IPS-18a (cell line): Measurements from ENCODE around the gene PLD5.
"Not testable (repeated sequence)": the region's sequence is repeated elsewhere in the genome, so short reads cannot be mapped to it uniquely, and the experiment has no call there.

Experiments used
- H3K27ac ChIP-seq: one replicate; pipeline ENCODE4 v1.5.1; 2013; ENCODE audit warnings: low read length
- H3K27me3 ChIP-seq: one replicate; pipeline ENCODE4 v1.6.1; 2013; ENCODE audit warnings: mild to moderate bottlenecking, low read length; ENCODE audit not compliant: control insufficient read depth, insufficient read depth
- H3K36me3 ChIP-seq: one replicate; pipeline ENCODE4 v1.6.1; 2013; ENCODE audit warnings: low read depth, low read length; ENCODE audit not compliant: control insufficient read depth
- H3K4me1 ChIP-seq: one replicate; pipeline ENCODE4 v1.6.1; 2013; ENCODE audit warnings: low read depth, low read length; ENCODE audit not compliant: control insufficient read depth
- H3K4me3 ChIP-seq: one replicate; pipeline ENCODE4 v1.5.1; 2013; ENCODE audit warnings: low read length
- H3K9ac ChIP-seq: one replicate; pipeline ENCODE4 v1.6.1; 2013; ENCODE audit warnings: mild to moderate bottlenecking, low read length, moderate library complexity
- H3K9me3 ChIP-seq: one replicate; pipeline ENCODE4 v1.6.1; 2013; ENCODE audit warnings: low read depth, low read length; ENCODE audit not compliant: control insufficient read depth

The PLD5 gene

DNA sequence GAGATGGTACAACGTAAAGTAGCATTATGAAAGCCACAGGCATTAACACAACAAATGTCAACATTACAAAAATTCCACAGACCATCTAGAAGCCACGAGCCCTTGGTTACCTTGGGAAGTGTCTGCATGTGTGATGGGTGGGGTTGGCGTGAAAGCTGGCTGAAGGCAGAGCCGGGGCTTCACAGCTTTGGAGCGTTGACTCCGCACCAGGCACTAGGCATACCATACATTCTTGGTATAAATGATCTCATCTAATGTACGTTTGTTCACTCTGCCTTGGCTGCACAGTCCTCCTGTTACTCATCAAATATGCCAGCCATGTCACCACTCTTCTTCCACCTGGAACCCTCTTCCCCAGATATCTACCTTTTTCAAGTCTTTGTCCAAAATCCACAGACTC lies 202.5 kb downstream of the PLD5 start:
- H3K36me3 ChIP-seq, H3K27ac ChIP-seq, H3K9me3 ChIP-seq, H3K9ac ChIP-seq, H3K4me3 ChIP-seq, H3K4me1 ChIP-seq, H3K27me3 ChIP-seq: not testable (repeated sequence)

DNA sequence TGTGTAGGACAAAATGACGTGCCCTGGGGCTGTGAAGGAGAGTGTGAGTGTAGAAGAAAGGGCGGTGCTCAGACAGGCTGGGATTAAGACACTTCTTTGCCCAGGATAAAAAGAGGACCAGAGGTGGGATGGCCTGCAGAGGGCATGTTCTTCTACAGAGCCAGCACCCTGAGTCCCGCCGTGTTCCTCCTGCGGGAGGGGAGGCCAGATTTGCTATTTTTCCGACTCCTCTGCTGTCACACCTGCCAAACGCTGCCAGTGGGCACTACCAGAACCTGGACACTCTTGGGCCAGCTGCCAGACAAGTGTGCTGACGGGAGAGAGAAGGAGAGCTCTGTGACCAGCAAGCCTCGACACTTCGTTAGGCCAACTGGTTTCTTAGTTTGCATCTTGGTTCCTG lies 206.4 kb downstream of the PLD5 start:
- Histone ChIP-seq H3K4me3 (no peak overlapping the region), H3K27me3 (no peaks in the 10 kb centered on the region), H3K36me3 (no peaks in the 10 kb centered on the region), H3K9me3 (no peaks in the 10 kb centered on the region), H3K4me1 (no peaks in the 10 kb centered on the region), H3K27ac (no peak overlapping the region), H3K9ac (no peak overlapping the region)

DNA sequence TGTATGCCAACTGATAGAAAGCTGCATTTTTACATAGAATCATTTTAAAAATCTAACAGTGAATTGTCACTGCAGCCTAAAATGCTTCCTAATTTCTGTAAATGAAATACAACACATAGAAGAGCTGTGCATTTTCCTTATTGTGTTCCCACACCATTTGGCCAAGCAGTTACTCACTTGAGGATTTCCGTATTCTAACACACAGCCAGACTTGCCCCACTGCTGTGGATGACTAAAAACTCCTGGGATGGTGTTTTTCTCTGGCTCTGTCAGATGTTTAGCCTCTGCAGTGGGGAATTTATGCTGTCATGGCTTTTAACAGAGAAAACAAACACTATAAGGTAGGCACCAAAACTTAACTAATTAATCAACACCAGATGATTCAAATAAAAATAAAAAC lies 209.6 kb downstream of the PLD5 start:
- H3K9ac ChIP-seq, H3K27me3 ChIP-seq, H3K27ac ChIP-seq, H3K9me3 ChIP-seq, H3K4me1 ChIP-seq, H3K36me3 ChIP-seq, H3K4me3 ChIP-seq: not testable (repeated sequence)

DNA sequence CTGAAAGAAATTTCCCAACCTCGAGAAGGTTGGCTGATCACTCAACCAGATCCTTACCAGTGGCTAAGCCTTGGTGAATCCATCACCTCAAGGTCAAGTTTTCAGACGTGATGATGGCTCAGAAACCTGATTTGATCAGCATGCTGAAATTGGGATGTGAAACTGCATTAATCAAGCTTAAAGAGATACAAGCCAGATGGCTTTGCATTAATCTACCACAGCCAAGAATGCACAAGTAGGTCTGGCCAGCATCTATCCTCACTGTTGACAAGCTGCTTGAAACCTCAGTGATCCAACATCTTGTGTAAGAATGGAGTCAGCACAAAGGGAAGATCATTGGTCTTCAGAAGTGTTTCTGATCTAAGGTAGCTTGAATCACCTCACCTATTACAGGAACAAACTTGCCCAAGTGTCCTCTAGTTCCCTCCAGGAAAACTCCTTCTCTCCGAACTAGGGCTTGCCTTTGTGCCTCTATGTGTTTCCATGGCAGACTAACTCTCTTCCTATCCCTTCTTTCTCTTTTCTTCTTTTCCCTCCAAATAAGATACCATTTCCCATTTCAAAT lies 210.3 kb downstream of the PLD5 start:
- not testable (repeated sequence) for H3K9ac ChIP-seq, H3K27ac ChIP-seq, H3K27me3 ChIP-seq, H3K36me3 ChIP-seq, H3K9me3 ChIP-seq, H3K4me3 ChIP-seq, H3K4me1 ChIP-seq

DNA sequence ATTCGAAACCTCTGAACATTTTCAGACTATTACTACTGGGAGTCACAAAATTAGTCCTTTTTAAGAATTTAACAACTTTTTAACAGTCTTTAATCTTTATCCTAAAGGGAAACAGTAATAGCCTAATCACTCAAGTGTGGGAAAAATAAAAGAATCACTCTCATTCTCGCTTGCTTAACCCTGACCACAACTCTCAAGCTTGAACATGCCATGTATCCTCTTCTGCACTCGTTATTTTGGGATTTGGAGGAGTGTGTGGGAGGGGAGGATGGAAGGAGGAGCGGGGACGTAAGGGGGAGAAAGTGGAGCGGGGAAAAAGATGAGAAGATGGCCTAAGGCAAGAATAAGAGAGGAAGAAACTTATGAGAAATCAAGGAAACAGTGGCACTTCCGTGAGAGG lies 215.8 kb downstream of the PLD5 start:
- H3K27ac ChIP-seq, H3K9ac ChIP-seq, H3K27me3 ChIP-seq, H3K4me3 ChIP-seq, H3K9me3 ChIP-seq, H3K36me3 ChIP-seq, H3K4me1 ChIP-seq: not testable (repeated sequence)

DNA sequence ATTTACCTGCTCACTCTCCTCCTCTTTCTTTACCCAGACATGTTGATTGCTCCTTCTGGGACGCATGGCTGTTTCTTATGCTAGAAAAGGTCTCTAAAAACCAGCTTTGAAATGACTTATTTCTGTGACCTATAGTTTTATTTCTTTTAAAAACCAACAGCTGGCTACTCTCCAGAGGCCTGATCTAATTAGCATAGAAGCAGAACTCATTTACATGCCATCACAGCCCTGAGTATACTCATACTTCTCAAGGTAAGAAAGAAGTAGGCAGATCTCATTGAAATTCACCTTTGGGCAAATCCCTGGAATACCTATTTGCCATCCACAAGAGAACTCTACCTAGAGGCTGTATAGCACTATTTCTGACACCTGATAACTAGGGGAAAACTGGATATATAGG lies 230.7 kb downstream of the PLD5 start:
- not testable (repeated sequence) for H3K9ac ChIP-seq, H3K27me3 ChIP-seq, H3K4me3 ChIP-seq, H3K4me1 ChIP-seq, H3K27ac ChIP-seq, H3K9me3 ChIP-seq, H3K36me3 ChIP-seq

DNA sequence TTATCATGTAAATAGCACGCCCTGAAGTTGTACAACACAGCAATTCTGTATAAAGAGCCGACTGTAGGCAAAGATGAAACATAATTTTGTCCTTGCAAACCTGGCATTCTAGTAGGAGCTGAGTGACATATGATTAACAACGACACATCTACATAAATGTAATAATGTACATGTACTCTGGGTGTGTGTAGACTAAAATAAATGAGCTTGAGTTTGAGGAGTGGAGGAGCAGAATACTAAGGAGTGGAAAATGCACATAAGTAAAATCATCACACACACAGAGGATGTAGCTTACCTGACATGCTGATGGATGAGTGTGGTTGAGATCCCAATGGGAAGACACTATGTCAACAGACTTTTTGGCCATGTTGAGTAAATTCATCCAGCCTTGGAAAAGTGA lies 236.4 kb downstream of the PLD5 start:
- not testable (repeated sequence) for H3K9me3 ChIP-seq, H3K36me3 ChIP-seq, H3K4me3 ChIP-seq, H3K27ac ChIP-seq, H3K27me3 ChIP-seq, H3K9ac ChIP-seq, H3K4me1 ChIP-seq

DNA sequence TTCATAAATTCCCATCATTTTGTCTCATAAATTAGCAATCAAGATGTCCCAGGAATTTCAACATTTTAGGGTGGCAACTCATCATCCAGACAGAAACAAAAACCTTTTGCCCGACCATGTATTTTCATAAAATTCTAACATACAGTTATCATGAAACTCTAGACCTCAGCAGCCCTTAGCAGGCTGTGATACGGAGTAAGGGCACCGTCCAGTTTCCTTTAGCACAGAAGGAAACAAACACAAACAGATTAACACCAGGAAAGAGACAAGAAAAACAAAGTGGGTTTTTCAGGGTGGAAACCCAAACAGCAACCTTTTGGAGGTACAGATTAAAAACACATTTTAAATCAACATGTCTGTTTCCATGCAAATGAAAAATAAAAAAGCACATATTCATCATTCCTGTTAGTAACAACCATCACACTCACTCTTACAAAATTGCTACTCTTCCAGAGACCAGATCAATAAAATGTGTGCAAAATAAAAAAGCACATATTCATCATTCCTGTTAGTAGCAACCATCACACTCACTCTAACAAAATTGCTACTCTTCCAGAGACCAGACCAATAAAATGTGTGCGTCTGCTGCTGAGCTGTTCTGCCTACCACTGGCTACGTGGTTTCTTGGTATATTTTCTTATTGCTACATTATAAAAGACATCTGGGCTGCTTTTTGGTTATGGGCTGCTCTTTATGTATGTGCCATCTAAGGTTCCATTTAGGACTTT lies 241.6 kb downstream of the PLD5 start:
- not testable (repeated sequence) for H3K36me3 ChIP-seq, H3K9me3 ChIP-seq, H3K4me1 ChIP-seq, H3K27me3 ChIP-seq, H3K9ac ChIP-seq, H3K4me3 ChIP-seq, H3K27ac ChIP-seq

DNA sequence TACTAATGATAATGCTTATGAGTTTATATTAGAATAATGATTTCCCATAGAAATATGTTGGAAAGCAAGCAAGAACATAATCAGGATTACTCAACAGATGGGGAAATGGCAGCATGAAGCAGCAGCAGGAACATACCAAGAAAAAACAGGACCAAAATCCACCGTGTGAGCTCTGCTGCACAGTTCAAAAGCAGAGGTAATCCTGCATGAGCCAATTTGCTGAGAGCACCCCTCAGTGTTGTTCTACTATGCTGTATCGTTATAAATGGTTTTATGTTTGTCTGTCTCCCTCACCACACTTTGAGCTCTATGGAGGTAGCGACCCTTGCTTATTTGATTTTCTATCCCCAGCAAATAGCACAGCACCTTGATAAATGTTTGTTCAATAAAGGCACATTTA lies 246.1 kb downstream of the PLD5 start:
- H3K36me3 ChIP-seq, H3K9ac ChIP-seq, H3K27me3 ChIP-seq, H3K4me3 ChIP-seq, H3K4me1 ChIP-seq, H3K27ac ChIP-seq, H3K9me3 ChIP-seq: not testable (repeated sequence)

DNA sequence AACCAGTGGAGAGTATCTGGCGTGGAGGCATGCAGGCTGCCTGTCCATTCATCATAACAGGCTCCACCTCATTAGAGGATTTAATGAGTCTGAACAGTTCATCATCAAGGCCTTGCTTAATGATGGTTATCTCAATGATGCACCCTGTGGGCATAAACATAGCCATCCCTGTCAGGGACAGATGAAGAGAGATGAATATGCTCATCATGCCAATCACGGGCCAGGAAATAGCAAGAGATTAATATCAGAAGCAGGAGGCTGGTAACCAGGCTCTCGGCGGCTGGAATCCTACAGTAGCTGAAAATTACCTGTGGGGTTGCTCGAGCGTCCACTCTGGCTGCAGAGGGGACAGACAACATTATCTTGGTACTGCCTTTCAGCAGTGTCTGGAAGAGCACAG lies 247.7 kb downstream of the PLD5 start:
- H3K4me1 ChIP-seq, H3K4me3 ChIP-seq, H3K9ac ChIP-seq, H3K27me3 ChIP-seq, H3K36me3 ChIP-seq, H3K9me3 ChIP-seq, H3K27ac ChIP-seq: not testable (repeated sequence)

DNA sequence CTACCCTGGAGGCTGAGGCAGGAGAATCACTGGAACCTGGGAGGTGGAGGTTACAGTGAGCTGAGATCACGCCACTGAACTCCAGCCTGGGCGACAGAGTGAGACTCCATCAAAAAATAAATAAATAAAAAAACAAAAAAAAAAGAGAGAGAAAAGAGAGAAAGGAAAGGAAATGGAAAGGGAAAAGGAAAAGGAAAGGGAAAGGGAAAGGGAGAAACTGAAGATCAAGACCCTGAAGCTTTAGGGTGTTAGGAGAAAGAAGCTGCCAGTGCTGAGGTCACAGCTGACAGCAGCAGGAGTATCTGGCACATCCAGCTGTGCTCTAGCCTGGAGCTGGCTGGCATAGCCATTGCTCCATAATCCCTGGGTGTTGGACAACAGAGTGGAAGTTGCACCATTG lies 257.5 kb downstream of the PLD5 start:
- H3K9ac ChIP-seq, H3K4me1 ChIP-seq, H3K4me3 ChIP-seq, H3K9me3 ChIP-seq, H3K36me3 ChIP-seq, H3K27me3 ChIP-seq, H3K27ac ChIP-seq: not testable (repeated sequence)

DNA sequence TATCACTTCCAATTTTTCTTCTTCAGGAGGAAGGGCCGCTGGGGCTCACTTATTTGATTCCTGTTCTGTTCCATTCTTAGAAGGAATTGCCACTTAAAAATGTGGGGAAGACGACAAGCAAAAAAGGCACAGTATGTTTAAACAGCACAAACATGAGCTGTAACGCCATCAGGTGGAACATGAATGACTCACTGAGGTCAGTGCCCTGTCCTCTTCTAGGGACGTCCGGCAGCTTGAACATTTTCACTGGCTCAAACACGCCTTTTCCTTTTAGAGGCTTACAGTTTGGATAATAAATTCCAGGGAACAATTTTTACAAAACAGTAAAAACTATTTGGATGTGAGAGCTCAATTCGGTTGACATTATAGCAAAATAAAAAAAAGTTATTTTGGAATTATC lies 260.1 kb downstream of the PLD5 start:
- H3K9me3 ChIP-seq, H3K9ac ChIP-seq, H3K27ac ChIP-seq, H3K27me3 ChIP-seq, H3K36me3 ChIP-seq, H3K4me1 ChIP-seq, H3K4me3 ChIP-seq: not testable (repeated sequence)
